Tongue (tissue), 2 donors: ENCODE data around the gene RAD51B. TPM values are rescaled to one million over a fixed set of nuclear protein-coding genes. Genes with fewer than 3 reads are reported as not detected.
A peak's percentile ranks its signal among the peaks of the same experiment; 100 is the strongest.

Experiments used
- DNase-seq: peaks from one replicate; pipeline ENCODE4 v3.0.0-alpha.2; 2015
- total RNA-seq: library from RNA; depleted of rRNA; stranded (reverse); fragments of >200 nt; gene quantifications from one replicate; pipeline ENCODE4 v1.2.3, GENCODE V29; 2014

RAD51B gene
- total RNA-seq, 1 donor from 2014 or later: 37.8 TPM

DNA sequence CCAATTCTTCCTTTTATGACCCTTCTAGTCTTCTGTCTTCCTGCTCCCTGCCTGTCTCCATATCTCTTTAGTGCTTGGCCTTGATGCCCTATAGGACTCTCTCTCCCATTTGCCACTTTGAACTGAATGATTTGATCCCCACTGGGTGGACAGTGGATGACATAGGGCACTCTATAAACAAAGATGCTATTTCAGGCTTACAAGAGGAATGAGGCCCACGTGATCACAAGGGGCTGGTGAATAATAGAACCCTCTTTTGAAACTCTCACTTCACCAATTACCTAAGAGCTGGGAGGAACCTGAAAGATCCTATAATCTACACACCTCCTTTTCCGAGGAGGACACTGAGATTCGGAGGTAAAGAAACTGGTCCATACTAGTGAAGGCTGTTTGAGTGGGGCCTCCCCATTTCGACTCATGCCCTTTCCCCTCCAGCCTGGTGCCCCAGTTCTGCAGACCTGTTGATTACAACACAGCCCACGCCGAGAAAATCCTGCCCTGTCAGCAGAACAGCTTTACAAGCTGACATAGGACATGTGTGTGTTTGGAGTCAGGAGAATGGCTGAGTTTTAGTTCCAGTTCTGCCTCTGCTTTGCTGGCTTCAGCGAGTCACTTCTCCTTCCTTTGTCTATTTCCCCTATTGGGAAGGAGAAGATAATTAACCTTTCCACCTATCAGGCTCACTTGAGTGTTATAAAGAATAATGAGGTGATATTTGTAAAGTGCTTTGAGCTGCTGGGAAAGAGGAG is 573.0 kb downstream of the RAD51B start:
- DNase-seq: peak; percentile 65

DNA sequence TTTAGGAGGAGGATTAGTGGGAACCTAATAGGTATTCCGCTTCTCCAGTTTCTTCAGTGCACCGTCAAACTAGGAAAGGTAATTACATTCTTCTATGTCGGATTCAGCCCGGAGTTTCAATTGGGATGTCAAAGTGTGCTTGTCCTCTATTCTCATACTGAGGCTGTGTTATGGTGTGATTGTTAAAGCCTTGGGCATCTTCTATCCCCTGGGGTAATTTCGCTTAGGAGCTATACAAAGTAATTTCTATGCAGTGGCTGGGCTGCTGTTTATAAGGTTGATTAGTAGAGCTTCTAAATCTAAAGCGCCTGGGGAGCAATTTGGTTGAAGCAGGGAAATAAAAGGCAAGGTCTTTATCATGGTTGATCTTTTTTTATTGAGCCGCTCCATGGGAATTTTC is 573.7 kb downstream of the RAD51B start:
- DNase-seq: peak; percentile 15

DNA sequence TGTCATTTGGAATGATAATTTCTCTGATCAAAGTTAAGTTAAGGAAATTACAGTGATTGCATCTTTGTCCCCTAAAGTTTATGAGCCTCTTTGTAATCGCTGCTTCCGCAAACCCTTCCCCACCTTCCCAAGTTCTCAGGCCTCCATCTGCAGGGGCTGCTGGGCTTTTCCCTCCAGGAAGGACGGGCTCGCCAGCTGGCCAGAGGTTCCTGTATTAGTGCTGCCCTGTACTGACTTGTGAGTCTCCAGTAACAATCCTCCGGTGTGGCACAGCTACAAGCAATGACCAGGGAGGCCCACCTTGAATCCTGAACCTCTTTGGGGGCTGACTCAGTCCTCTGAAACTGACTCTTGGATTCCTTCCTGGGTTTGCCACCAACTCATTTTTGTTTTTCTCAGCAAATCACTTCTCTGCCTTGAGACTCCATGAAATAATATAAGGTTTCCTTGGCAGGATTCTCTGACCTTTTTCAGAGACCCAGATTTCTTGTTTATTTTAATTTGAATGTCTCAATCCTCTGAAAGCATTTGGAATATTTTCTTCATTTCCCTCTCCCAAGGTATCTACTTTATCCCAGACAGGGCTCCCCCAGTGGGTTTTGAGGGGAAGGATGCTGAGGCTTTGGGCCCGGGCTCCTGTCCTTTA is 574.7 kb downstream of the RAD51B start:
- DNase-seq: peak; percentile 41

- DNase-seq: peak; percentile 57
These were observed 575.2 kb downstream of the RAD51B start for GRCh38 chr14:68394764-68395143.

DNA sequence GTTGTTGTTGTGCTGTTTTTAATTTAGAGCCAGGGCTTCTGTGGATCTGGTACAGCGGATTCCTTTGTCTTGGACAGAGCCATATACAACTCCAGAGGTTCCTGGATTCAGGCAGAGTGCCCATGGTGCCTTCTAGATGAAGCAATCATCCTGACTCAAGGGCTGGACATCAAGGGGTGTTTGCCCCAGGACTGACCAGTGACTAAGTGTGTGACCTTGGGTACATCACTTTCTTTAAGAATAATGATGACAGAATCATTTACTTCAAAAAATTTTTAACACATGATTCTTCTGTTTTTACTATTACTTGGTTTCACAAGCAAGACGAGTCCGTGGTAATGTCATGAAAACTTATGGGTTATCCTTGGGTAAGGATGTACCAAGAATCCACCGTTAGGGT is 576.0 kb downstream of the RAD51B start:
- DNase-seq: peak; percentile 13

DNA sequence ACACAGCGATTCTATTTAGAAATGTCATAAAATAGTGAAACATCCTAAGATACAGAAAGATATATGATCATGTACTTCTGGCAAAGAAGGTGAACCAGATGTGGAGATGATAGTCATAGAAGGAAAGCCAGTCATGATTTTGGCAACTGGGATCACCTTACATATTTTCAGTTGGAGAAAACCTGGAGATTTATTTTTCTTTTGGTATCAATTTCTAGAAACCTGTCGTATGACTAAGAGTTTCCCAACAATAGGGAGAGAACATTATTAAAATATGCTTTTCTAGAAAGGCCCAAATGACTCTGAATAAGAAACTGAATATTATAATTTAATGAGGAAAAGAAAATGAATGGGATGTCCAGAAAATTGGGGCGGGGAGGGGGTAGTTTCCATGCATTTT is 576.9 kb downstream of the RAD51B start:
- DNase-seq: peak; percentile 21

- peak; percentile 59 for DNase-seq
These were observed 577.8 kb downstream of the RAD51B start for GRCh38 chr14:68397371-68397811.

DNA sequence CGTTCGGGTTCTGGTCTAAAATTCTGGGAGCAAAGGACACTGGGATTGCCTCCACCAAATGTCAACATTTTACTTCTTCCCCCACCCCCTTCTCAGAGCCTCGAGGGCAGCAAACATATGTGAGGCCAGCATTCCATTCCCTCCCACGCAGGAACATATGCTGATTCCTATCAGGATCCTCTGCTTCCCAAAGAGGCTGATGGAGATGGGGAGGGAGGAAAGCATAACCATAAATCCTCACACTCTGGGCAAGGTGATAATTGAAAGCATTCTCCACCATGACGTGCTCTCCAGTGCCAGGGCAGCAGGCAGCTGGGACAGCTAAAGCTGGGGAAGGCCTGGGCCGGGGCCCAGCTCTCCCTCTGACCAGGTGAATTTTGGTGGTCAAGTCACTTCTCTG is 578.2 kb downstream of the RAD51B start:
- peak; percentile 70 for DNase-seq

DNA sequence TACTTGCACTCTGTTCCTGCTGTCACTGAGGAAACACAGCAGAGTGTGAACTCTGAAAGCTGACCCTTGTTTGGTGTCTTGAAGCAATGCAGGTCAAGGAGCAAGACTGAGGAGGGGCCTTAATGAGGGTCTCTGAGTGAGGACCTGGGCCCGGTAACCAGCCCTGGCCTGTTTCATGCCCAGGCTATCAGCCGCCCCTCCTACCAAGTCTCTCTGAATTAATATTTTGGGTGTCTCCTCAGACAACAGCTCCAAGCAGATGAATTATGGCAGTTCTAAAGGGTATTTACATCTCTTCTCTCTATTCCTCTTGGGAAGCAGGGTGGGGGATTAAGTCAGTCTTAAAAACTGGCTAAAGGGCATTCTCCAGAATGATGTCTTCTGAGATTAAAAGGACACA is 578.8 kb downstream of the RAD51B start:
- peak; percentile 8 for DNase-seq

GRCh38 chr14:68399971-68400370 is 580.4 kb downstream of the RAD51B start:
- peak; percentile 30 for DNase-seq

DNA sequence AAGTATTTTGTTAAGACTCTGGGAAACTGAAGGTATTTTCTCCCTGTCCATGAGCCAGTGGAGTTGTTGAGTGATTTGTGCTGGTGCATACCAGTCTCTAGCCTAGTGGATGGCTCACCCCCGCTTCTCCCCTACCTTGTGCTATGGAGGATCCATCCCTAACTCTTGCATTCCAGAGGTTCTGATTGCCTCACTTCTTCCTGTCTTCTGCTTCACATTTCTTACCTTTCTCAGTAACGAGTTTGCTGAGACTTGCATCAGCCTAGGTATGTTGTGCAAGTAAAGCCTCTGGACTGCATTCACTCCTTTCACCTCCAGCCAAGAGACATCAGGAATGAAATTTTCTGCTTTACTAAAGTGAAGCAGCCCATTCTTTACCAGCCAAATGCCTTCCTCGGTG is 581.7 kb downstream of the RAD51B start:
- DNase-seq: no peak

DNA sequence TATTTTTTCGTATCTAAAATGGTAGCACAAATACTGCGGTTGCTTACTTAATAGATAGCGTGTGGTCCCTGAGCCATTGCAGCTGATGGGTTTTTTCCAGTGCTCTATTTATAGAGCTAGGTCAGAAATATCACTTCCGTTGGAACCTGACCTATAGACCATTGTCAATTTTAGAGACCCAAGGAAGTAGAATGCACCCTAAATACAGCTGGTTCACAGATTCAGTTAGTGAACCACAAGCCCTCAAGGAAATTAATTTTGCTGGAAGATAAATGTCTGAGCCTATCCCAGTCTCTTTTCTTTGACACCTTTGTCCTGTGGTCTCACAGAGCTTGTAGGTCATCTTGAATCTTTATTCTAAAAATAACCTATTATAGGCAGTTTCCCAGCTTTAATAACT is 582.3 kb downstream of the RAD51B start:
- DNase-seq: no peak

- no peak for DNase-seq
These were observed 583.0 kb downstream of the RAD51B start for GRCh38 chr14:68402525-68403101.

DNA sequence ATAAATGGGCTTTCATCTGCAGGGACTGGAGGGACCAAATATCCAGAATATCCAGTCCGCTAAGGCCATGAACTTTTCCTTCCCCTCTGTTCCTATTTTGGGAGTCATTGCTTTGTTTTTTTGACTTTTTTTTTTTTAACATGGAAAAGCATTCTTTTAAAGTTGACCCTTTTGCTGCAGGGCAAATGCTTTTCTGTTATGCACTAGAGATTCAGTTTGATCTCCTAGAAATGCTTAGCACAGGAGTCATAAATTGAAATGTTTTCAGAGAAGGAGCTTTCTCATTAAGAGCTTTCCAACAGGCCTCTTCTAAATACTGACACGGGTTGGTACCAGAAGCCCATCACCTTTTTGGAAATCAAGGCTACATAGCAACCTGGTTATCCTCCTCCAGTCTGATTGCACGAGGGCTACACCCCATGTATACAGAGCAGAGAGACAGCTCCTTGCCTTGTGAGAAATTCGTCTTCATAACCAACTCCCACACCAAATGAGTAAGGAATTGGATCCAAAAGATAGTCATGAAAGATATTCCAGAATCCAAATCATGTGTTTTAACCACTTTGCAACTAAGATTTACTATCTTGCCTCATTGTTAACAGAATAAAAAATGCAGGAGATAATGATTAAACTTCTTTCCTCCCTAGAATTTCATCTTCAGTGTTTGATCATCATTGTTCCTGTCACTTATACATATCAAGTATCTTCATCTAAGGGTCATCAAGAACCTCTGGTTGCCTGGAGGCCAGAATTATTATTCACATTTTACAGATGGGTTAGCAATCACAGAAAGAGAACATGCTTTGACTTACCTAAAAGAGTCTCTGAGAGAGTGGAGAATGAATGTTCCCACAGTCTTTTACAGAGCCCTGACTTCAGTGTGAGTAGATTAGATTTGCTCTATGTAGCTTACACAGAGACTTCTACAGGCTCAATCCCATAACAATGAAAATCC is 583.9 kb downstream of the RAD51B start:
- DNase-seq: no peak

DNA sequence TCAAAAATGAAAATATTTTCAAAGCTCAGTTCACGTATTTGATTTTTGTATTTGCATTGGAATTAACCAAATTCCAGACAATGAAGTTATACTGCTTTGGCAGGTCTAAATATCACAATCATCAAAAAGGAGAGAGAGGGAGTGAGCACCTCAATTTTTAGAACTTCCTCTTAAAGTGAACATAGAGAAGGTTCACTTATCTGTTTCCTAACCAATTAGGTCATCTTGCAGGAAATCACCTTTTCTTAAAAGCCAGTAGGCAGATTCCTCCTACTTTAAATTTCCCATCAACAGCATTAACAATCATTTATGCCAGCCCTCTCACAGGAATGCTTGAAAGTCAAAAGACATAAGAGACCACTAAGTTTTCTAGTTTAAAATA is 584.6 kb downstream of the RAD51B start:
- DNase-seq: no peak

DNA sequence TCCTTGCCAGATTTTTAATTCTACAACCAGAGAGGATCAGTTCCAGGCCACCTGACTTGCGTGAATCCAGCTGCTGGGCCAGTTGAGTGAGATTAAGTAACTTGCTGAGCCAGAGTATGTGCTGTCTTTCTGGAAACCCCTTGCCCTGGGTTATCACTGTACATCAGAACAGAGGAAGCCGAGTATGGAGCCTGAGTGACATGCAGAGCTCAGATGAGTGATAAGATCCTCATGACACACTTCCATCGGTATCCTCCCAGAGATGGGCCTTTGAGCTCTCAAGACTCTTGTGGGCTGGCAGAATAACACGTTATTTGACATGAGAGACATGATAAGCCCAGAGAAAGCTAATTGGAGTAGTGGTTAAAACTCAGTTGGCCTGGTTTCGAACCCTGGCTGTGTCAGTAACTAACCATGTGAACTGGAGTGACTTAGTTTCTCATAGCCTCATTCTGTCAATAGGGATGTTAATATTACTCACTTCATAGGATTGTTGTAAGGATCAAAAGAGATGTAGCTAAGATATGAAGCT is 585.1 kb downstream of the RAD51B start:
- peak; percentile 43 for DNase-seq

GRCh38 chr14:68405961-68406360 is 586.4 kb downstream of the RAD51B start:
- DNase-seq: no peak

- no peak for DNase-seq
These were observed 587.7 kb downstream of the RAD51B start for GRCh38 chr14:68407285-68407684.

DNA sequence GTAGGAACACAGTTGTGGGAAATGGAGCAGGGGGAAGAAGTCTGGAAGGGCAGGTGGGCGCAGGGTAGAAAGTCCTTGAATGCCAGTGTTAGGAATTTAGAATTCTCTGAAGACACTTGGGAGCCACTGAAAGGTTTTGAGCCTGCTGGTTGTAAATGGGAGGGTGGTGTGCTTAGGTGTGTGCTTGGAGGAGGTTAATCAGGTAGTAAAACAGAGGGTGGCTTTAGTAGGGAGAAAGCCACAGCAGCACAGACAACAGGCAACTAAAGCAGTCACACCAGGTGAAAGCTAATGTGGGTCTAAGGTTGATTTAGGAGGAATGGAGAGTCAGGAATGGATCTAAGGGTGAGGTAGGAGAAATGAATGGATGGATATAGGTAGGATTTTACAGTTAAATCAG is 588.2 kb downstream of the RAD51B start:
- no peak for DNase-seq

DNA sequence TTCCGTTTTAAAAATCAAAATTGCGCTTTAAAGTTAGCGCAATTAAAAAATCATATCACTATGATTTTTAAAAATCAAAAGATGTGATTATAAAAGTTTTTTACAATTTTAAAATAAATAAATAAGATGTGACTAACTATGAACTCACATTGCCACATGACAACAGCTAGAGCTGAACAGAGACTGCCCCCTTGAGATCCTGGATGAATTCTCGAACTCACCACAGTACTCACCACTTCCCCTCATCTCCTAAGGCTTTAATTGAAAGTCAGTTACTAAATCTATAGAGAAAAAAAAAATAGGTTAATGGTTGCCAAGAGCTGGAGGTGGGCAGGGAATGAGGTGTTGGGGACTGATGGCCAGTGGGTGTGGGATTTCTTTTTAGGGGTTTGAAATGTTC is 589.1 kb downstream of the RAD51B start:
- no peak for DNase-seq

DNA sequence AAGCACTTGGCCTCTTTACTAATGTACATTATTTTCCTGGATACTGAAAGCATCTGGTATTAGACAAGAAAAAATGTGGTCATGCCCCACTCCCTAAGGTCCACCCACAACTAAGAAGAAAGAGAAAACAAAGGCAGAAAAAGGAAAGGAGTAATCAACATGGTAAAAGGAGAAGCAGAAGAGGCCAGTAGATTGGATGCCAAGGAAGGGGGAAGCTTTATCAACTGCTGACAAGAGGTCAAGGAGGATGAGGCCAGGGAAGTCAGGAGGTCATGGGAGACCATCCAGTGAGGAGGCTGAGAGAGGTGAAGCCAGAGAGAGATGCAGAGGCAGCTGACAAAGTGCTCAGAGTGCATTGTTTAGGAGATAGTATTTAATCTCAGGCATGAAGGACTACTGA is 589.8 kb downstream of the RAD51B start:
- DNase-seq: no peak
